Loucy (cell line): Measurements from ENCODE around the gene ZCCHC2.

Experiments
- H2AFZ ChIP-seq: fragments of 200-600 bp; sonication (generic); 2 replicates; pipeline ENCODE4 v1.6.0; 2016; ENCODE audit warnings: antibody characterized with exemption, mild to moderate bottlenecking, low read length, moderate library complexity
- H3F3A ChIP-seq: fragments of 200-600 bp; 2 replicates; pipeline ENCODE4 v1.6.0; 2016; ENCODE audit warnings: antibody characterized with exemption, low read depth, mild to moderate bottlenecking
- H3K27me3 ChIP-seq: fragments of 200-600 bp; sonication (generic); 2 replicates; pipeline ENCODE4 v1.6.1; 2014; ENCODE audit warnings: low read length, mild to moderate bottlenecking; ENCODE audit not compliant: insufficient read depth, poor library complexity, severe bottlenecking
- H3K36me3 ChIP-seq: fragments of 200-600 bp; sonication (generic); 2 replicates; pipeline ENCODE4 v1.6.1; 2016; ENCODE audit warnings: low read length; ENCODE audit not compliant: insufficient read depth
- H3K4me1 ChIP-seq: fragments of 200-600 bp; sonication (generic); 2 replicates; pipeline ENCODE4 v1.5.1; 2014; ENCODE audit warnings: low read length, mild to moderate bottlenecking; ENCODE audit not compliant: insufficient read depth, poor library complexity, severe bottlenecking
- H3K4me2 ChIP-seq: fragments of 200-600 bp; sonication (generic); 2 replicates; pipeline ENCODE4 v1.6.0; 2014; ENCODE audit warnings: antibody characterized with exemption, low read length, low read depth, mild to moderate bottlenecking; ENCODE audit not compliant: poor library complexity, severe bottlenecking
- H3K4me3 ChIP-seq: fragments of 200-600 bp; sonication (generic); 2 replicates; pipeline ENCODE4 v1.5.1; 2014; ENCODE audit warnings: low read length, mild to moderate bottlenecking, mixed read lengths; ENCODE audit not compliant: poor library complexity, severe bottlenecking
- H3K79me2 ChIP-seq: fragments of 200-600 bp; sonication (generic); 2 replicates; pipeline ENCODE4 v1.6.1; 2014; ENCODE audit warnings: low read length; ENCODE audit not compliant: insufficient read depth
- H3K9ac ChIP-seq: fragments of 200-600 bp; sonication (generic); 2 replicates; pipeline ENCODE4 v1.6.0; 2014; ENCODE audit warnings: mild to moderate bottlenecking, low read depth, low read length, moderate library complexity; ENCODE audit not compliant: poor library complexity, severe bottlenecking
- H3K9me2 ChIP-seq: fragments of 200-600 bp; sonication (generic); replicated peaks from 2 replicates; pipeline ENCODE4 v1.6.1; 2016; ENCODE audit warnings: low read depth, low read length, mixed read lengths
- H3K9me3 ChIP-seq: fragments of 200-600 bp; sonication (generic); 2 replicates; pipeline ENCODE4 v1.6.1; 2014; ENCODE audit warnings: mild to moderate bottlenecking, antibody characterized with exemption, low read length, low read depth; ENCODE audit not compliant: insufficient read depth
- H4K20me1 ChIP-seq: fragments of 200-600 bp; sonication (generic); 2 replicates; pipeline ENCODE4 v1.6.0; 2014; ENCODE audit warnings: antibody characterized with exemption, low read length, mild to moderate bottlenecking; ENCODE audit not compliant: insufficient read depth, poor library complexity, severe bottlenecking
- EZH2phosphoT487 ChIP-seq: fragments of 200-600 bp; IDR thresholded peaks from 2 replicates; pipeline ENCODE4 v1.6.1; 2018; ENCODE audit warnings: antibody characterized with exemption, mild to moderate bottlenecking, moderate library complexity, borderline replicate concordance
- TF ChIP-seq, protein P1 (sequence below): fragments of 200-600 bp; sonication (generic); conservative IDR thresholded peaks from 2 replicates; pipeline ENCODE4 v1.5.1; 2014; ENCODE audit warnings: mild to moderate bottlenecking, antibody characterized with exemption, low read length

Gene ZCCHC2

DNA sequence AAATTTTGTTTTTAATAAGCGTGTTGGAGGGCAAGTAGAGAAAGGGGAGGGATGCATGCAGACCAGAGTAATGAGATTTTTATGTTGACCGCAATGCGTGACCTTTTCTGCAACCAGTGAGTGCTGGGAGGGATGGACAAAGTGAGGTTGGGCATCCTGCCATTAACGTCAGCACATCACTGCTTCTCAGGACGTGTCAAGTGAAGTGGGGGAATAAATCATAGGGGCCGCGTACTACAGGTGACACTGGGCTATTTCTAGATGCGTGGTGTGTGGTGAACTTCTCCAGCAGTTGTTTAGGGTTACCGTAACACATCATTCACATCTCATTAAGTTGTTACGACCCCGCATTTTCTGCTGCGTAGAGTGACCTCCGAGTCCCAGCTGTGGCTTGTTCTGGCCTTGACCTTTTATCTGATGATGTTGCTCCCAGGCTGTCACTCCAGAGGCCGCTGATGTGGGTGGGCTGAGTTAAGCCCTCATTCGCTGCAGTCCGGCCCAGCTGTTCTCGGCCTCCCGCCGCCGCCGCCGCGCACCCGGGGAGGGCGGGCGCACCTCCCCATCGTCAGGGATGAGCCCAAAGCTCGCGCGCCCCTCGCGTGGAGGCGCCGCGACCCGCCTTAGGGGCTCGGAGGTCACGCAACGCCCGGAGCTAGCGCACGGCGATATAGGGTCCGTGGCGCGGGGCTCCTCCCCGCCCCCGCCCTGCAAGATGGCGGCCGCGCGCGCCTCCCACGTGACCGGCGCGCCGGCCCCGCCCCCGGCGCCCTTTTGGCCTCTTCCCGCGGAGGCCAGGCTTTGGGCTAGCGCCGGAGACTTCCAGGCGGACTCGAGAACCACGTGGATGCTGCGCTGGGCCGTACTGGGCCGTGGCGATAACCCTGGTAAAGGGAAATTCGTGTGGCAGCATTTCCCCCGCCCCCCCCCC is 3.5 kb downstream of the ZCCHC2 start:
- H4K20me1 ChIP-seq = peaks cover 9% of the 10 kb centered on the region
- H3K4me1 ChIP-seq = peaks cover 49% of the 10 kb centered on the region
- H3K9ac ChIP-seq = peak overlapping the region; percentile 79
- peaks cover 72% of the 10 kb centered on the region for H3K79me2 ChIP-seq
- no peak for TF ChIP-seq EZH2phosphoT487
- TF ChIP-seq, protein P1, sequence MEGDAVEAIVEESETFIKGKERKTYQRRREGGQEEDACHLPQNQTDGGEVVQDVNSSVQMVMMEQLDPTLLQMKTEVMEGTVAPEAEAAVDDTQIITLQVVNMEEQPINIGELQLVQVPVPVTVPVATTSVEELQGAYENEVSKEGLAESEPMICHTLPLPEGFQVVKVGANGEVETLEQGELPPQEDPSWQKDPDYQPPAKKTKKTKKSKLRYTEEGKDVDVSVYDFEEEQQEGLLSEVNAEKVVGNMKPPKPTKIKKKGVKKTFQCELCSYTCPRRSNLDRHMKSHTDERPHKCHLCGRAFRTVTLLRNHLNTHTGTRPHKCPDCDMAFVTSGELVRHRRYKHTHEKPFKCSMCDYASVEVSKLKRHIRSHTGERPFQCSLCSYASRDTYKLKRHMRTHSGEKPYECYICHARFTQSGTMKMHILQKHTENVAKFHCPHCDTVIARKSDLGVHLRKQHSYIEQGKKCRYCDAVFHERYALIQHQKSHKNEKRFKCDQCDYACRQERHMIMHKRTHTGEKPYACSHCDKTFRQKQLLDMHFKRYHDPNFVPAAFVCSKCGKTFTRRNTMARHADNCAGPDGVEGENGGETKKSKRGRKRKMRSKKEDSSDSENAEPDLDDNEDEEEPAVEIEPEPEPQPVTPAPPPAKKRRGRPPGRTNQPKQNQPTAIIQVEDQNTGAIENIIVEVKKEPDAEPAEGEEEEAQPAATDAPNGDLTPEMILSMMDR = no peak
- no peaks in the 10 kb centered on the region for H3K27me3 ChIP-seq
- peaks cover 5% of the 10 kb centered on the region; the same call in 1 of the 2 replicates for H3F3A ChIP-seq
- no peaks in the 10 kb centered on the region for H3K9me3 ChIP-seq
- no peaks in the 10 kb centered on the region for H3K9me2 ChIP-seq
- H3K36me3 ChIP-seq = no peaks in the 10 kb centered on the region
- H3K4me3 ChIP-seq = peak overlapping the region; percentile 88
- peak overlapping the region; percentile 81 for H2AFZ ChIP-seq
- H3K4me2 ChIP-seq = peak overlapping the region; percentile 98

DNA sequence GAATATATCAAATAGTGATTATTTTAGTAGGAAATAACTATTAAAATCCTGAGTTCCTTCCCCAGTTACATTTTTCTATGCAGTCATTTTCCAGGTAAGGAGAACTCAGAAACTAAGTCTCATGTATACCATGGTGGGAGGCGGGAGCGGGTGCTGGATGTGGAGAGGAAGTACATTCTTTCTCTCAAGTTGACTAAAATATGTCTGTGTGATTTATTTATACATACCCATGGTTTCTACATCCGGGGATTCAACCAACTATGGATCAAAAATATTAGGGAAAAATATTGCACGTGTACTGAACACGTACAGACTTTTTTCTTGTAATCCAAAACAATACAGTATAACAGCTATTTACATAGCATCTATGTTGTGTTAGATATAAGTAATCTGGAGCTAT is 6.8 kb downstream of the ZCCHC2 start:
- H3K36me3 ChIP-seq = no peaks in the 10 kb centered on the region
- no peak overlapping the region for H2AFZ ChIP-seq
- H4K20me1 ChIP-seq = peaks cover 9% of the 10 kb centered on the region
- no peak overlapping the region for H3K9ac ChIP-seq
- H3K79me2 ChIP-seq = peaks cover 91% of the 10 kb centered on the region
- peaks cover 5% of the 10 kb centered on the region; the same call in 1 of the 2 replicates for H3F3A ChIP-seq
- H3K4me3 ChIP-seq = no peak overlapping the region
- peaks cover 47% of the 10 kb centered on the region for H3K4me1 ChIP-seq
- H3K9me2 ChIP-seq = no peaks in the 10 kb centered on the region
- TF ChIP-seq, protein P1 = no peak
- no peak for TF ChIP-seq EZH2phosphoT487
- no peaks in the 10 kb centered on the region for H3K9me3 ChIP-seq
- H3K4me2 ChIP-seq = peak overlapping the region; percentile 28
- H3K27me3 ChIP-seq = no peaks in the 10 kb centered on the region

DNA sequence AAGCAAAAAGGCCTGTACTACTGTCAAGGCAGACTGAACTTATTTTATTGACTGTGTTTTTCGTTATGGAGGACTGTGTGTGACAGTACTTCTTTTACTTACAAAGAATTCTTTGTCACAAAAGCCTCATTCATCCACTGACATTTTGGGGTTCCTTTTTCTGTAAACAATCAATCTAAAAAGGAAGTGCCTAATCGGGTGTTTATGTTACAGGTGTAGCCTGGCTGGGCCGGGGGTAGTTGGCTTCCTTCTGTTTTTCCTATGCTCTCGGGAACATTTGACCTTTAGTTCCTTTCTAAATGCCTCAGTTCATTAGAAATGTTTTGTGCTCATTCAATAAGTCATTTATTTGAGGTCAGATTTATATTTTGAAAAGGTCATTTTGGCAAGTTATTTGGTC is 8.3 kb downstream of the ZCCHC2 start:
- no peak overlapping the region for H3K4me3 ChIP-seq
- no peak overlapping the region for H2AFZ ChIP-seq
- H3K9ac ChIP-seq = no peak overlapping the region
- no peaks in the 10 kb centered on the region for H3K27me3 ChIP-seq
- H3K9me3 ChIP-seq = no peaks in the 10 kb centered on the region
- H3K4me2 ChIP-seq = peak overlapping the region; percentile 2
- no peaks in the 10 kb centered on the region for H3K36me3 ChIP-seq
- H3K79me2 ChIP-seq = peaks cover 91% of the 10 kb centered on the region
- peaks cover 5% of the 10 kb centered on the region; the same call in 1 of the 2 replicates for H3F3A ChIP-seq
- H3K9me2 ChIP-seq = no peaks in the 10 kb centered on the region
- peaks cover 40% of the 10 kb centered on the region for H3K4me1 ChIP-seq
- TF ChIP-seq EZH2phosphoT487 = no peak
- TF ChIP-seq, protein P1 = no peak
- H4K20me1 ChIP-seq = no peaks in the 10 kb centered on the region
